HepG2 (cell line): Measurements from ENCODE around the gene ATP5F1E. TPM values are rescaled to one million over a fixed set of nuclear protein-coding genes. Genes with fewer than 3 reads are reported as not detected.

Experiments
- HNF4G ChIP-seq, 2 experiments: sonication (generic) in 1 of 2; formaldehyde crosslinking in 1 of 2; IDR thresholded peaks; 2 replicates each; pipeline versions ENCODE4 v1.4.0 to v1.6.1; 2011 to 2020; ENCODE audit warnings: borderline replicate concordance in 2 of 2, low read depth in 2 of 2, mild to moderate bottlenecking in 2 of 2, low read length in 1 of 2, missing genetic modification reagents in 1 of 2, moderate library complexity in 1 of 2
- NFE2L2 ChIP-seq: fragments of 150-350 bp; IDR thresholded peaks from 2 replicates; pipeline ENCODE4 v1.6.1; 2014; ENCODE audit warnings: low read length
- ONECUT2 ChIP-seq: sonication (generic); formaldehyde crosslinking; IDR thresholded peaks from 2 replicates; pipeline ENCODE4 v1.4.0; 2020; ENCODE audit warnings: missing genetic modification reagents
- PTBP1 ChIP-seq: fragments of 200-400 bp; formaldehyde crosslinking; IDR thresholded peaks from 2 replicates; pipeline ENCODE4 v1.6.1; 2018; ENCODE audit warnings: low read length, low read depth; ENCODE audit not compliant: poor library complexity, severe bottlenecking
- REL ChIP-seq: sonication (generic); formaldehyde crosslinking; conservative IDR thresholded peaks from 2 replicates; pipeline ENCODE4 v1.8.0; 2022; ENCODE audit warnings: mild to moderate bottlenecking, missing genetic modification reagents, moderate library complexity
- REPIN1 ChIP-seq: sonication (generic); formaldehyde crosslinking; IDR thresholded peaks from 2 replicates; pipeline ENCODE4 v1.8.0; 2022; ENCODE audit warnings: missing genetic modification reagents, low read depth, mild to moderate bottlenecking, borderline replicate concordance
- RNF2 ChIP-seq: fragments of 450-650 bp; conservative IDR thresholded peaks from 2 replicates; pipeline ENCODE4 v1.6.1; 2016; ENCODE audit warnings: low read depth
- TARDBP ChIP-seq: sonication (generic); formaldehyde crosslinking; IDR thresholded peaks from 2 replicates; pipeline ENCODE4 v1.8.0; 2022; ENCODE audit warnings: mild to moderate bottlenecking, missing genetic modification reagents
- THAP7 ChIP-seq: sonication (generic); formaldehyde crosslinking; IDR thresholded peaks from 2 replicates; pipeline ENCODE4 v1.8.1; 2023; ENCODE audit warnings: mild to moderate bottlenecking, missing genetic modification reagents
- ZNF318 ChIP-seq: sonication (generic); formaldehyde crosslinking; IDR thresholded peaks from 2 replicates; pipeline ENCODE4 v1.4.0; 2020; ENCODE audit warnings: mild to moderate bottlenecking, missing genetic modification reagents
- ZNF563 ChIP-seq: sonication (generic); formaldehyde crosslinking; IDR thresholded peaks from 2 replicates; pipeline ENCODE4 v1.8.0; 2022; ENCODE audit warnings: mild to moderate bottlenecking, moderate library complexity, missing genetic modification reagents
- ZNF773 ChIP-seq: sonication (generic); formaldehyde crosslinking; IDR thresholded peaks from 2 replicates; pipeline ENCODE4 v1.4.0; 2020; ENCODE audit warnings: missing genetic modification reagents, borderline replicate concordance
- polyA plus RNA-seq, 8 experiments: library from polyadenylated mRNA; depleted of rRNA in 3 of 8; stranded (reverse) in 7 of 8; unstranded in 1 of 8; fragments of >200 nt; fragmentation: Illumina TruSeq in 4 of 8; extraction: Trizol in 4 of 8; gene quantifications; 2 replicates each; pipeline versions ENCODE4 v1.2.1 to v1.2.3, GENCODE V29; 2011 to 2016; ENCODE audit warnings: low read depth in 4 of 8, missing spikeins in 1 of 8, mixed read lengths in 1 of 8; ENCODE audit not compliant: insufficient read depth in 1 of 8
- total RNA-seq, 5 experiments: library from RNA; depleted of rRNA; stranded (reverse); fragments of >200 nt; fragmentation: Illumina TruSeq; extraction: Trizol; gene quantifications; 2 replicates each; pipeline ENCODE4 v1.2.3, GENCODE V29; 2016; ENCODE audit warnings: low read depth in 1 of 5
- TF ChIP-seq, protein P1 (sequence below): sonication (generic); formaldehyde crosslinking; conservative IDR thresholded peaks from 2 replicates; pipeline ENCODE4 v1.4.0; 2020; ENCODE audit warnings: missing genetic modification reagents
- TF ChIP-seq, protein P2 (sequence below): sonication (generic); formaldehyde crosslinking; IDR thresholded peaks from 2 replicates; pipeline ENCODE4 v1.4.0; 2020; ENCODE audit warnings: mild to moderate bottlenecking, missing genetic modification reagents

ATP5F1E gene
- total and polyA plus RNA-seq, 2 of the 13 experiments (the other 11 are each of a cell fraction or from before 2014, with no cell fraction given) = 121 to 134 TPM

DNA sequence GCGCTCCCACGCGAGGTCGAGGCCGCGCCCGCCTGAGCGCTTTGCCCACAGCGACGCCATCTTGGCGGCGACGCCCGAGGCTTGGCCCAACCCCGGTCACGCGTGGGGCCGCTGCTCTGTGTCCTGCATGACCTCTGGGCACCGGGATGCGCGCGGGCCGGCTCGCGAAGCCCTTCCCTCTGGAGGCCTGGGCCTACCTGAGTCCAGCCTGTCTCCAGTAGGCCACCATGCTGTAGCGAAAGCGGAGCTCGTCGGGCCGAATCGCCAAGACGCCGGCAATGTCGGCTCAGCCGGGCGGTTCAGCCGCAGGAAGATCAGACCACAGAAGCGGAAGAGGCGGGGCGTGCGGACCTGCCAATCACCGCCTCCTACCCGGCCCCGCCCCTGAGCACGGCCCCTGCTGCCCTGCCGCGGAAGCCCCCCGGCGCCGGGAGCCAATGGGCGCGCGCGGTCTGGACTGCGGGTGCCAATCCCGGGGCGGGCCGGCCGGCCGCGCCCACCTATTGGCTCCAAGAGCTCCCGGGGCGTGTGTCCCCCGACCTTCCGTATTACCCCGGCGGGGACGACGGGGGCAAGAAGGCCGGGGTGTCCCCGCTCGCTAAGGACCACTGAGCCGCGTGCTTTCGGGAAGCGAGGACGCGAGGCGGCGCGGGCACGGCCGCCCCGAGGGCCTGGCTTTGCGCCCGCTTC, at the start of gene ATP5F1E (continued):
- TF ChIP-seq, protein P1, sequence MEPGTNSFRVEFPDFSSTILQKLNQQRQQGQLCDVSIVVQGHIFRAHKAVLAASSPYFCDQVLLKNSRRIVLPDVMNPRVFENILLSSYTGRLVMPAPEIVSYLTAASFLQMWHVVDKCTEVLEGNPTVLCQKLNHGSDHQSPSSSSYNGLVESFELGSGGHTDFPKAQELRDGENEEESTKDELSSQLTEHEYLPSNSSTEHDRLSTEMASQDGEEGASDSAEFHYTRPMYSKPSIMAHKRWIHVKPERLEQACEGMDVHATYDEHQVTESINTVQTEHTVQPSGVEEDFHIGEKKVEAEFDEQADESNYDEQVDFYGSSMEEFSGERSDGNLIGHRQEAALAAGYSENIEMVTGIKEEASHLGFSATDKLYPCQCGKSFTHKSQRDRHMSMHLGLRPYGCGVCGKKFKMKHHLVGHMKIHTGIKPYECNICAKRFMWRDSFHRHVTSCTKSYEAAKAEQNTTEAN (CRISPR knock-in tag) = peak; percentile 84
- TF ChIP-seq ONECUT2 (peak; percentile 44), ZNF318 (CRISPR knock-in tag) (no peak; the same call in none of the 2 replicates), TARDBP (peak; percentile 71; the same call in 1 of the 2 replicates), REPIN1 (peak; percentile 62; the same call in 1 of the 2 replicates), REL (CRISPR knock-in tag) (peak; percentile 91; the same call in 1 of the 2 replicates), THAP7 (CRISPR knock-in tag) (peak; percentile 97), HNF4G (IDR thresholded peaks at IDR 0.05; ENCODE audit: borderline replicate concordance, low read depth, low read length) (no peak; the same call in 1 of the 2 replicates), HNF4G (CRISPR knock-in tag; IDR thresholded peaks at IDR 0.05; ENCODE audit: borderline replicate concordance, low read depth) (peak; percentile 79; the same call in 1 of the 2 replicates), PTBP1 (no peak), ZNF563 (CRISPR knock-in tag) (peak; percentile 93; the same call in 1 of the 2 replicates), ZNF773 (CRISPR knock-in tag) (peak; percentile 68), RNF2 (peak; percentile 97), NFE2L2 (no peak)
- TF ChIP-seq, protein P2, sequence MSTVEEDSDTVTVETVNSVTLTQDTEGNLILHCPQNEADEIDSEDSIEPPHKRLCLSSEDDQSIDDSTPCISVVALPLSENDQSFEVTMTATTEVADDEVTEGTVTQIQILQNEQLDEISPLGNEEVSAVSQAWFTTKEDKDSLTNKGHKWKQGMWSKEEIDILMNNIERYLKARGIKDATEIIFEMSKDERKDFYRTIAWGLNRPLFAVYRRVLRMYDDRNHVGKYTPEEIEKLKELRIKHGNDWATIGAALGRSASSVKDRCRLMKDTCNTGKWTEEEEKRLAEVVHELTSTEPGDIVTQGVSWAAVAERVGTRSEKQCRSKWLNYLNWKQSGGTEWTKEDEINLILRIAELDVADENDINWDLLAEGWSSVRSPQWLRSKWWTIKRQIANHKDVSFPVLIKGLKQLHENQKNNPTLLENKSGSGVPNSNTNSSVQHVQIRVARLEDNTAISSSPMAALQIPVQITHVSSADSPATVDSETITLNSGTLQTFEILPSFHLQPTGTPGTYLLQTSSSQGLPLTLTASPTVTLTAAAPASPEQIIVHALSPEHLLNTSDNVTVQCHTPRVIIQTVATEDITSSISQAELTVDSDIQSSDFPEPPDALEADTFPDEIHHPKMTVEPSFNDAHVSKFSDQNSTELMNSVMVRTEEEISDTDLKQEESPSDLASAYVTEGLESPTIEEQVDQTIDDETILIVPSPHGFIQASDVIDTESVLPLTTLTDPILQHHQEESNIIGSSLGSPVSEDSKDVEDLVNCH (CRISPR knock-in tag) = 0 out of 2 replicates have a peak, but pooled peaks have one; percentile 51
